ENCODE data around the gene USO1.
"Not testable (repeated sequence)": the region's sequence is repeated elsewhere in the genome, so short reads cannot be mapped to it uniquely, and the experiment has no call there.

USO1 gene

DNA sequence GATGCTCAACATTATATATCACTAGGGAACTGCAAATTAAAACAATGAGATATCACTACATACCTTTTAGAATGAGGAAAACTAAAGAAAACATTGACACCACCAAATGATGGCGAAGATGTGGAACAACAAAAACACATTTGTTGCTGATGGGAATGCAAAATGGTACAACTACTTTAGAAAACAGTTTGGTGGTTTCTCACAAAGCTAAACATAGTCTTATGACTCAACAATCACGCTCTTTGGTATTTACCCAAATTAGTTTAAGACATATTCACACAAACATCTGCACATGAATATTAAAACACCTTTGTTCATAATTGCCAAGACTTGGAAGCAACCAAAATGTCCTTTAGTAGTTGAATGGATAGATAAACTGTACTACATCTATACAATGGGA lies 53.2 kb downstream of the USO1 start:
- DNase-seq (ENCODE audit: low spot score): no peak

DNA sequence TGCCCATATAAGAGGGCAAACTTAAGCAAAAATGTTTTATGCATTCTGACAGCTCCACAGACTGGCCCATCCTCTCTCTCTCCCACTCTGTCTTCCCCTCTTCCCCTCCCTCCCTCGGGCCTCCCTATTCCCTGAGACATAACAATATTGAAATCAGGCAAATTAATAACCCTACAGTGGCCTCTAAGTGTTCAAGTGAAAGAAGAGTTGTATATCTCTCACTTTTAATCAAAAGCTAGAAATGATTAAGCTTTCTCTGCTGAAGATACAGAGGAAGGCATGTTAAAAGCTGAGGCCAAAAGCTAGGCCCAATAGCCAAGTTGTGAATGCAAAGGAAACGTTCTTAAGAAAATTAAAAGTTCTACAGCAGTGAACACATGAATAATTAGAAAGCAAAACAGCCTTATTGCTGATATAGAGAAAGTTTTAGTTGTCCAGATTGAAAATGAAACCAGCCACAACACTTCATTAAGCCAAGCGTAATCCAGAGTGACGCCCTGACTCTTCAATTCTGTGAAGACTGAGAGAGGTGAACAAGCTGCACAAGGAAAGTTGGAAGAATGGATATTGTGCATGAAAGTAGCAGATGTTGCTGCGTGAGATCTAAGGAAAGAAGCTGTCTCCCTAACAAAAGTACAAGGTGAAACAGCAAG lies 54.9 kb downstream of the USO1 start:
- no peak for DNase-seq (ENCODE audit: low spot score)

DNA sequence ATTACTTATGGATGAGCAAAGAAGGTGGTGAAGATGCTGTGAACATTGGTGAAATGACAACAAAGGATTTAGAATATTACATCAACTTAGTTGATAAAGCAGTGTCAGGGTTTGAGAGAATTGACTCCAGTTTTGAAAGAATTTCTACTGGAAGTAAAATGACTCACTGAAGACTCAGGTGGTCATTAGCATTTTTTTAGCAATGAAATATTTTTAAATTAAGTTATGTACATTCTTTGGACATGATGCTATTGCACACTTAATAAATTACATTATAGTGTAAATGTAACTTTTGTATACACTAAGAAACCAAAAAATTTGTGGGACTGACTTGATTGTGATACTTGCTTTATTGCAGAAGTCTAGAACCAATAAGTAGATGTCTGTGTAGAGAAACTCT lies 56.9 kb downstream of the USO1 start:
- DNase-seq (ENCODE audit: low spot score): no peak

DNA sequence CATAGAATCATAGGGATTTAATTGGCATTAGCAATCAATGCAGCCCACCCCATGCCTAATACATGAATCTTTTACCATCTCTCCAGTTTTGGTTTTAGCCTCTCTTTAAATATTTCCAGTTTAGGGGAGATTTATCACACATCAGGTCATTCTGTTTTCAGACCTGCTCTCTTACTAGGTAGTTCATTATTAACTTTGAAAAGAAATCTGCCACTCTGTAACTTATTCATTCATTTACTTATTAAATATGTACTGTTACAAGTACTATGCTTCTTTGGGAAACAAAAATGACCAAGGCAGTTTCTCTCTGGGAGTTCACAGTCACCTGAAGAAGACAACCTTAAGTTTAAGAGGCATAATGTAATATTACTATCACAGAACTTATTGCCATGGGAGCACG lies 62.1 kb downstream of the USO1 start:
- no peak for DNase-seq (ENCODE audit: low spot score)

DNA sequence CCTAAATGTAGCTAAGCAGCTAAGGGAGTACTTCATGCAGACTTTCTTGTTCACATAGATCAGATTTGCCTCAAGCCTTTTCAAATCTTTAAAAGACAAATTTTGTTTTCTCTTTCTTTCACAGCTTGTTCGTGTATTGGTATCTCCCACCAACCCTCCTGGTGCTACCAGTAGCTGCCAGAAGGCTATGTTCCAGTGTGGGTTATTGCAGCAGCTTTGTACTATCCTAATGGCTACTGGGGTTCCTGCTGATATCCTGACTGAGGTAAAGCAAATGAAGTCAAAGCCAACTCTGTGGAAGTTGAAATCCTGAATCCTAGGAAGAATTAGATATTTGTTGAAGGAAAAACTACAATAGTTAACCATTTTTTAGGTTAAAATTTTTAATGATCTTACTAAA lies 62.6 kb downstream of the USO1 start:
- DNase-seq (ENCODE audit: low spot score): no peak

DNA sequence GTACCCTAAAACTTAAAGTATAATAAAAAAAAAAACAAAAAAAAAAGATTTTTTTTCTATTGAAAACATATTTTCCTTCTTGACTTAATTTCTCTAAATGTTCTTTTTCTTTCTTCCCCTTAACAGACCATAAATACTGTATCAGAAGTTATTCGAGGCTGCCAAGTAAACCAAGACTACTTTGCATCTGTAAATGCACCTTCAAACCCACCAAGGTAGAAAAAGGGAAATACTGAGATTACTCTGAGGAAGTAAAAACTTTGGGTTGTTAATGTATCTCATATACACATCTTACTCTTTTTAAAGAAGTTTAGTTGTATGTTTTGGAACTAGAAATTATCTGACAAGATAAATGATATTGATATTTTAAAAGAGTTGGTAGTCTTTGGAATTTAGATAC lies 65.6 kb downstream of the USO1 start:
- no peak for DNase-seq (ENCODE audit: low spot score)

DNA sequence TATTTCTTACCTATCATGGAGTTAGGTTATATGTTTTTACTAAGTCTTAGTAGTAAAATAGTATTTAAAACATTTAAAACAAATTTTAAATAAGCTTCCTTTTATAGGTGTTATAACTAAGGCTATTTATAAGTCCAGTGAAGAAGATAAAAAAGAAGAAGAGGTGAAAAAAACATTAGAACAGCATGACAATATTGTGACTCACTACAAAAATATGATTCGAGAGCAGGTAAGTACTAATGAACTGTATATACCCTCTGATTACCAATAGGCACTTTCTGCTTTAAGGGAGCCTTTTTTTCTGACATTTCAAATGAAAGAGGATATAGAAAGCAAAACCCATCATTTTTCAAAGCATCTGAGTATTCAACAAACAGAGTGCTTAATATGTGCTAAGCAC lies 76.6 kb downstream of the USO1 start:
- no peak for DNase-seq (ENCODE audit: low spot score)

DNA sequence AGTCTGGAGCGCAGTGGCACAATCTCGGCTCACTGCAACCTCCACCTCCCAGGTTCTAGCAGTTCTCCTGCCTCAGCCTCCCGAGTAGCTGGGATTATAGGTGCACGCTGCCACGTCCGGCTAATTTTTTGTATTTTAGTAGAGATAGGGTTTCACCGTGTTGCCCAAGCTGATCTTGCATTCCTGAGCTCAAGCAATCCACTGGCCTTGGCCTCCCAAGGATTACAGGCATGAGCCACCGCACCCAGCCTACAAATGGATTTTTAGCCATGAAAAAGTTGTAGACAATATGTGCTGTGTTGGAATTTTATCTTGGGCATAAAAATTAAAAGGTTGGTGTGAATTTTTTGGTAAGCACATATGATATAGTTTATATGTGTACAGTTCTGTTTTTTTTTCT lies 81.7 kb downstream of the USO1 start:
- DNase-seq (ENCODE audit: low spot score): not testable (repeated sequence)

DNA sequence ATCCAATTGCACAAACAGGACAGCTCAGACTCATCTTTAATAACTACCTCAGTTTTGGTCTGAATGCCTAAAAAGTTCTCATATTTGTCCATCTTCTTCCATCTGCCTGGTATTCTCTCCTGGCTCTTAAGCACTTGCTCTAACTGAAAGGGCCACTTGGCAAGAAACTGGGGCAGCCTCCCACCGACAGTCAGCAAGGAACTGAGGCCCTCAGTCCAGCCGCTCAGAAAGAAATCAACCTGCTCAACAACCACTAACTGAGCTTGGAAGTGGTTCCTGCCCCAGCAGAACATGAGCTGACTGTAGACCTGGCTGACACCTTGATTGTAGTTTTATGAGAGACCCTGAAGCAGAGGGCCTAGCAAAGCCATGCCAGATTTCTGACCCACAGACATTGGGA lies 93.5 kb downstream of the USO1 start:
- no peak for DNase-seq (ENCODE audit: low spot score)

DNA sequence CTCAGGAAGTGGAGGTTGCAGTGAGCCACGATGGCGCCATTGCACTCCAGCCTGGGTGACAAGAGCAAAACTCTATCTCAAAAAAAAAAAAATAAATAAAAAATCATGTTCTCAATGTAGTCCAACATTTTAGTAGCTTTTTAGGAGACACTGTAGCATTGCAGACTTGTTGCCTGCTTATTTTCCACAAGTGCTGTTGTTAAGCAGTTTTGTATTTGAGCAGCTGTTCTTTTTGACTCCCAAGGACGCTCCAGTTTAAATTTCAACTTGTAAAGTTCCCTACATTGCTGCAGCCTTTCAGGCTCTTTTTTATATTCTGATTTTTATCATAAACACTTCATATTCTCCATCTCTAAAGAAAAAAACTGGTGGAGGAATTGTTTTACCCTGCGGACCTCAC lies 94.7 kb downstream of the USO1 start:
- DNase-seq (ENCODE audit: low spot score): no peak

DNA sequence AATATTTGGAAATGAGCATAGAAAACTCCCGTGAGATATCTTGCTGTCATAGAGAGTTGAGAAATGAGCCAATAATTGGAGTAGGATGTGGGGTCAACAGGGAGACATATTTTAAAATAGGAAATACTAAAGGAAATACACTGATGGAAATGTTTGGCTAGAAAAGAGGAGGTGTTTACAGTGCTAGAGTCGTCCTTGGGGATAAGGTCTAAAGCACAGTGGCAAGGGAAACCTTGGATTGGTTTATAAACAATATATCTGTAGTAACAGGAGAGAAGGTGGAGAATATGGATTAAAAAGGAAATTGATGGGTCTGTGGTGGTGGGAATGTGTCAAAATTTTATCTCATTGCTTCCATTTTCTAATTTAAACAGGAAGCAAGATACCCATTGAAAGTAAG lies 95.8 kb downstream of the USO1 start:
- no peak for DNase-seq (ENCODE audit: low spot score)

DNA sequence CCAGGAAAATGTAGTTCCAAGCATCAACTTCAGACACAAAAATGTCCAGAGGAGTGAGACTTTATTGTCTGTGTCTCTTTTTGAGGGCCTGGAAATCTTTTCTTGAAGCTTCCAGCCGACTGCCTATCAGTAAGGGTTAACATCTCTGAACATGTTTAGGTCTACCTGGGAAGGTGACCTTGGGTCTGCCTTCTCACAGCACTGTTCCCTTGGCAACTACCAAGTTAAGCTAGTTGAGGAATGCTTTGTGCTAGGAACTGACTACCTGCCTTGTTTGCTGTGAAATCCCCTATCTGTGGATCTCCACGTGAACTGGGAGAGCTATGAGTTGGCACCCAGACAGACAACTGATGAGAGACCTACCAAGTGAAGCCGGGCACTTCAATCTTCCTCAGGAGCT lies 96.3 kb downstream of the USO1 start:
- no peak for DNase-seq (ENCODE audit: low spot score)

DNA sequence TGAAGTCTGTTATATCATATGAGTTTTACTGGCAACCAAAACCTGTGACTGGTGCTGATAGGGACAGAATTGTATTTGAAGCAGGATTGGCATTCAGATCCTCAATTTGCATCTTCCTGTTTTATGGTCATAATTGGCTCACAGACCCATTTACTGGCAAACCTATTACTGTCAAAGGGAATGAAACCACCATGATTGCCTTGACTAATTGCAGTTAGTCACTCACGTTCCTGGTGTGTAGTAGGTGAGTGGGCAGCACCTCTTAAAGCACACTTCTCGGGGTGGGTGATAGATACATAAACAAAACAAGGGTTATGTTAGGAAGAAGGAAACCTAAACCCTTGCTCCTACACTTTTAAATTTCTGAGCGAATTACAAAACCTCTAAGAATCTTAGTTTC lies 96.8 kb downstream of the USO1 start:
- DNase-seq (ENCODE audit: low spot score): no peak

DNA sequence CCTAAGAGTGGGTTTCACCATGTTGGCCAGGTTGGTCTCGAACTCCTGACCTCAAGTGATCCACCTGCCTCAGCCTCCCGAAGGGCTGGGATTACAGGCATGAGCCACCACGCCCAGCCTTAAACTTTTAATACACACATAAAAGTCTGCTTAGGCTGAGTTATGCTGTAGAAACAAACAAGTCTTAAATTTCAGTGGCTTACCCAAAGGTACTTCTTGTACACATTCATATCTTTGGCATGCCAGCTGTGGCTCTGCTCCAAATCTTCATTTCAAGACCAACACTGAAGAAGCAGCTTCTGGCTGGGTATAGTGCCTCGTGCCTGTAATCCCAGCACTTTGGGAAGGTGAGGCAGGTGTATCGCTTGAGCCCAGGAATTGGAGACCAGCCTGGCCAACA lies 97.6 kb downstream of the USO1 start:
- DNase-seq (ENCODE audit: low spot score): no peak

DNA sequence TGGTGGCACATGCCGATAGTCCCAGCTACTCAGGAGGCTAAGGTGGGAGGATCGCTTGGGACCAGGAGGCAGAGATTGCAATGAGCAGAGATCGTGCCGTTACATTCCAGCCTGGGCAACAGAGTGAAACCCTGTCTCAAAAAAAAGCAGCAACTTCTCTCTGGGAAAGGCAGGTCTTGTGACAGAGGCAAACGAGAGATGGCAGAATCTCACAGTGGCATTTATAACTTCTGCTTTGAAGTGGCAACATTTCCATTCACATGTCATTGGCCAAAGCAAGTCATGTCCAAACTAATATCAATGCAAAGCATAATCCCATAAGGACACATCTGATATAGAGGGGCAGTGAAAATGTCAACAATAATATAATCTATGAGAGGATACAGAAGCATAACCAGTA lies 98.0 kb downstream of the USO1 start:
- no peak for DNase-seq (ENCODE audit: low spot score)

DNA sequence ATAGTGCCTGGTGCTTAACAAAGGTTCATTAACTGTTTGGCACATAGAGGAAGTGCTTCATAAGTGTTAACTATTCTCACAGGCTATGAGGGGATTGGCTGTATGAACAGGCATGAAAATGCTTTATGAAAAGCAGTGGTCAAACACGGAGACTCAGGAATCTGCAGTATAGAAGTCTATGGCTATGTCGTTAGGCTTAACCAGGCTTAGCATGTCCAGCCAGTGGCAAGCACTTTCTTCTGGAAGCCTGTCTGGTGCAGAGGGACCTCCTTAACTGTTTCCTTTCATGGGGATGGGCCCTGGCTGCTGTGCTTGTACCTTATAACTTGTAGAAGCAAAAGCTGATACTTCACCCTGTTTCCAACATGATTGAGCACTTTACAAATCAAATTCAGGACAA lies 99.4 kb downstream of the USO1 start:
- DNase-seq (ENCODE audit: low spot score): no peak

DNA sequence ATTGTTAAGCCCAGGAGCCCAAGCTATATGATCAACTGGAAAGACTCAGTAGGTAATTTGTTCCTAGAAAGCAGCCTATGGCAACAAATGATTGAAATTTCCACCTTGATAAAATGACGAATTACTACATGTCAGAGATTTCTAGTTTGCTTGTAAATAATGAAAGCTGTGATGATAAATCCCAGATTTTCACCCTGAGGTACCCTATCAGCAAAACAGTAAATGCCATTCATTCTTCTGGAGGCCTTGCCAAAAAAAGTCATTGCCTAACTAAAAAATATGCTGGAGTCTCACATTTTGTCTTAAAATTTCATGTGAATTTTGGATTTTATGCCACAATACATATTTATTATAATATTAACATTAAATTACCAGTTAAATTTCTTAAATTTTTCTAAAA lies 106.5 kb downstream of the USO1 start:
- DNase-seq (ENCODE audit: low spot score): no peak

DNA sequence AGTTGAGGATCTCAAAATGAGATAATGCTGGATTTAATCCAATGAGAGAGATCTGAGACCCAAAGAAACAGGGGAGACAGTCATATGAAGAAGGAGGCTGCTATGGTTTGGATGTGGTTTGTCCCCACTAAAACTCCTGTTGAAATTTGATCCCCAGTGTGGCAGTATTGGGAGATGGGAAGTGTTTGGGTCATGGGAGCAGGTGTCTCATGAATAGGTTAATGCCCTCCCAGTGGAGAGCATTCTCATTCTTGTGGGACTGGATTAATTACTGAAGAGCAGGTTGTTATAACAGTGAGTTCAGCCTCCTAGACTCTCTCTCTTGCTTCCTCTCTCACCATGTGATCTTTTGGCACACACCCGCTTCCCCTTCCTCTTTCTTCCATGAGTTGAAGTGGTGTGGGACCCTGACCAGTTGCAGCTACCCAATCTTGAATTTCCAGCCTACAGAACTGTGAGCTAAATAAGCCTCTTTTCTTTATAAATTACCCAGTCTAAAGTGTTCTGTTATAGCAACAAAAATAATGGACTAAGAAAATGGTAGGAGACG lies 107.6 kb downstream of the USO1 start:
- DNase-seq (ENCODE audit: low spot score): peak; percentile 14

DNA sequence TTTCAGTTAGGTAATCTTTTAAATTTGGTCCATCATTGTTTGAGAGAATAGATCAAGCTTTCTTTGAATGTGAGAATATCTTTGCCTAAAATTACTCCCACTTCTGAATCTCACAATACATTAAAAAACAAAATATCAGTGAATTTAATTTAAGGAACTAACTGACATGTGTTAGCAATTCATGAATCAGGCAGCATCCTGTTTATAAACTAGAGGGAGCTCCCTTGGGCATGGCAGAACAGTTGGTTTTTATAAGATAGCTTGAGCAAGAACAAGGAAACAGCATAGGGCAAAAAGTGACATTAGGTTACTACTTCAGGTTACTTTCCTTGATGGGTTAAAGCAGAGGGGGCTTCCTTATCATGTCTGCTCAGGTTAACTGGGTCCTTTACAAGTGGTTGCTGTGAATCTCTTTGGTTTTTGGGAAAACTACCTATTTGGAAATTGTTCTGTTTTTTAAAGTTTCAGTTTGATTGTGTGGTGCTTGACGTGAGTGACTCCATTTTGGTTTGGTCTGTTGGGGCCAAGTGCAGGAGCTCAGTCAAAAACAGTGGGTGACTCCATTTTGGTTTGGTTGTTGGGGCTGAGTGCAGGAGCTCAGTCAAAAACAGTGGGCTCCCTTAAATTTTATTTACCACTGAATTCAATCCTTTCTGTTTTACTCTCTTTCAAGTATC lies 109.9 kb downstream of the USO1 start:
- no peak for DNase-seq (ENCODE audit: low spot score)

DNA sequence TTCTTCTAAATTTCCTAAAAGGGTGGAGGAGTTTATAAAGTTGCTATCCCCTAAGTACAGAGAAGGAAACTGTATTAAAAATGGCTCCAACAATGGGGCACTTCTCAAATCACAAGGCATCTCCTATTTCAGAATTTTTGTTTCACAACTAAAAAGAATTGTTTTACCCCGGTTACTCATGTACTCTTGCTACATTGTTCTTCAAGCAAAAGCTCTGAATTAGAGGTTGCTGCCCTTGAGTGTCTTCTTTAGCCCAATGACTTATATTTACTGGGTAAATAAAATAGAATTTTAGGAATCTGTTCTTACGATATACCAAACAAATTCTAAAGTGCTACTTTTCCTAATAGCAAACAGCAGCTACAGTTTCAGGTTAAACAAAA lies 110.4 kb downstream of the USO1 start:
- DNase-seq (ENCODE audit: low spot score): no peak

DNA sequence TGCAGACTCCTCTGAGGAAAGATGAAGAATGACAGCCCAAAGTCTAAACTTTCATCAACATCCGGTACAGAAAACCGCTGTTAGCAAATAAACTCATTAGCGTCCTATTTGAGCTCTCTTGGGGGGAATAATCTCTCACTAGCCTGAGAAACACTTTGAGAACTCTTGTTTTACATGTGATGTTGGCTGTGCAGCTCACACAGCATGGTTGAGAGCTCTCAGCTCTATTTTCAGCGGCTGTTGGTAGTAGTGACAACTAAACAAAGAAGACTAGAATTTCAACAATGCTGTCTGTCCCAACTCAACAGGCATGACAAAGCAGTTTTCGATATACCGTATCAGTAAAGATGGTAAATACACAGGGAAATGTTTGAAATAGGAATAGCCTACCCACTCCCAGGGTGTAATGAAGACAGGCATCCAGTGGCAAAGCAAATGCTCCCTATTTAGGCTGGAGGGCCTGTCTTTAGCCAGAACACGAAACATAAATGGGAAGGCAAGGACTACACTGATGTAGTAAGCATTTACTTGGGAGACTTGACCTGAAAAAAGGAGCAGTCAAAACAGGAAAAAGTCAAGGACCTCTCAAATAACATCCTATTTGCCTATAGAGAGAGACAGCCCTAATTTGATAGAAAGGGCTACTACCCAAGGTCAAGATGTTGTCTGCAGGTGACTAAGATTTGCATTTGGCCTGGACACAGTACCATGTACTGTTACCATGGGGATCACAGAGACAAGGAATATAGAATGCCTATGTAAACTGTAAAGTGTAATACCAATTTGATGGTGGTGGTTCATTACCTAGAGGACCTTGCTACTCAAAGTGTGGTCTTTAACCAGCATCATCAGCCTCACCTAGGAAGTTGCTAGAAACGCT lies 117.5 kb downstream of the USO1 start:
- no peak for DNase-seq (ENCODE audit: low spot score)

DNA sequence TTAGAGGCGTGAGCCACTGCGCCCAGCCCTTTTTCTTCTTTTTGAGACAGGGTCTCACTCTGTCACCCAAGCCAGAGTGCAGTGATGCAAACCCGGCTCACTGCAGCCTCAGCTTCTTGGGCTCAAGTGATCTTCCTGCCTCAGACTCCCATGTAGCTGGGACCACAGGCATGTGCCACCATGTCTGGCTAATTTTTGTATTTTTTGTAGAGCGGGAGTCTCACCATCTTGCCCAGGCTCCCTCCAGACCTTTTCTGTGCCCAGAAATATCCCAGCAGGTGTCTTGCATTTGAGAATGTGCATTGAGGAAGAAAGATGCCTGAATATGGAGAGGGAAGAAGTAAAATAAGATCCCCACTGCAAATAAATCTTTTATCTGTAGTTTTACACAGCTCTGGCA lies 119.2 kb downstream of the USO1 start:
- no peak for DNase-seq (ENCODE audit: low spot score)

DNA sequence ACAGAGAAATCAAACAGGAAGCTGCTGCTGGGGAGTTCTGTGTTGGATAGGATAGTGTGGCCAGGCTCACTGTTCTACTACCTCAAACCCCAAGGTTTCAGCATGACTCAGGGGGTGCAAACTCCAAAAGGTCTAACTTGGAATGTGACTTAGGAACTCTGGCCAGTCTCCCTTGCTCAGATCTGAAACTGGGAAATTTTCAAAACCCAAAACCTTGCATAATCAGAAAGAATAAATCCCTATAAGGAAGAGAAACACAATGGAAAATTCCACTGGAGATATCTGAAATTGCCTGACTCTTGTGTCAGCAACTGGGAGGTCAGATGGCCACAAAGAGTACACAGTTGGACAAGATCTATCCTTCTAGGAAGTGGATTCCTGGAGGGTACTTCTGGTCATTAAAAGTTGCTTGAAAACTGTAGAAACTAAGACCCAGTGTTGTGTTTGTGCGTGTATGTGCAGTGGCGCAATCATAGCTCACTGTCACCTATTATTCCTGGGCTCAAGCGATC lies 119.8 kb downstream of the USO1 start:
- DNase-seq (ENCODE audit: low spot score): no peak
